Stimulated activated effector memory CD8-positive, alpha-beta T cell treated with anti-CD3 and anti-CD28 coated beads, Interleukin-12 subunit alpha, Interleukin-12 subunit beta, amount 100 ng/mL, for 72 hours (primary cell): Measurements from ENCODE around the gene SLC26A8.
A peak's percentile ranks its signal among the peaks of the same experiment; 100 is the strongest.
"Not testable (repeated sequence)": the region's sequence is repeated elsewhere in the genome, so short reads cannot be mapped to it uniquely, and the experiment has no call there.

Experiments
- ATAC-seq: fragments of 150-1000 bp; cut with Tn5 transposase; 2 replicates; pipeline ENCODE4 v1.10.0; 2021
- DNase-seq, 2 donors: peaks; one replicate each; pipeline ENCODE4 v3.0.0; 2021 to 2022; ENCODE audit warnings: low spot score in 2 of 2
- H3K27ac Mint-ChIP-seq: one replicate; pipeline ENCODE4 v1.8.0; 2022; ENCODE audit warnings: mild to moderate bottlenecking, mixed read lengths
- H3K36me3 Mint-ChIP-seq: one replicate; pipeline ENCODE4 v1.8.0; 2022; ENCODE audit warnings: mild to moderate bottlenecking, mixed read lengths
- H3K4me1 Mint-ChIP-seq: one replicate; pipeline ENCODE4 v1.8.0; 2022; ENCODE audit warnings: mixed read lengths
- H3K4me3 Mint-ChIP-seq: one replicate; pipeline ENCODE4 v1.8.0; 2022; ENCODE audit warnings: mild to moderate bottlenecking, mixed read lengths
- H3K9me3 Mint-ChIP-seq: one replicate; pipeline ENCODE4 v1.8.0; 2022; ENCODE audit warnings: mixed read lengths

Gene SLC26A8

DNA sequence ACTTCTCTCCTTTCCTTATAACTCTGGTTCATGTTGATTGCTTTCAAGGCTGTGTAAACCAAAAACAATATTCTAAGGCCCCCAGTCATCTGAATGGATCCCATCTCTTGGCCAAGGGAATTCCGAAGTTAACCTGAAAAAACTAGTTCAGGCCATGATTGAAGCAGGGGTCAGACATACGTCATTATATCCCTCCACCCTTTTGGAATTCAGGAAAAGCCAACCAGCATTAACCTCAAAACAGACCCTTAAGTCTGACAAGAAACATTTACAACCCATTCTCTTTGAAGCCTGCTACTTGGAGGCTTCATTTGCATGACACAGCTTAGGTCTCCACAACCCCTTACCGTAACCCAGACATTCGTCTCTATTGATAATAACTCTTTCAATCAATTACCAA is 39.7 kb downstream of the SLC26A8 start:
- H3K4me3 Mint-ChIP-seq, result no peak overlapping the region
- no peaks in the 10 kb centered on the region for H3K36me3 Mint-ChIP-seq
- ATAC-seq (no peak), DNase-seq (no peak)
- H3K9me3 Mint-ChIP-seq, result no peaks in the 10 kb centered on the region
- H3K4me1 Mint-ChIP-seq, result no peaks in the 10 kb centered on the region
- no peak overlapping the region for H3K27ac Mint-ChIP-seq

DNA sequence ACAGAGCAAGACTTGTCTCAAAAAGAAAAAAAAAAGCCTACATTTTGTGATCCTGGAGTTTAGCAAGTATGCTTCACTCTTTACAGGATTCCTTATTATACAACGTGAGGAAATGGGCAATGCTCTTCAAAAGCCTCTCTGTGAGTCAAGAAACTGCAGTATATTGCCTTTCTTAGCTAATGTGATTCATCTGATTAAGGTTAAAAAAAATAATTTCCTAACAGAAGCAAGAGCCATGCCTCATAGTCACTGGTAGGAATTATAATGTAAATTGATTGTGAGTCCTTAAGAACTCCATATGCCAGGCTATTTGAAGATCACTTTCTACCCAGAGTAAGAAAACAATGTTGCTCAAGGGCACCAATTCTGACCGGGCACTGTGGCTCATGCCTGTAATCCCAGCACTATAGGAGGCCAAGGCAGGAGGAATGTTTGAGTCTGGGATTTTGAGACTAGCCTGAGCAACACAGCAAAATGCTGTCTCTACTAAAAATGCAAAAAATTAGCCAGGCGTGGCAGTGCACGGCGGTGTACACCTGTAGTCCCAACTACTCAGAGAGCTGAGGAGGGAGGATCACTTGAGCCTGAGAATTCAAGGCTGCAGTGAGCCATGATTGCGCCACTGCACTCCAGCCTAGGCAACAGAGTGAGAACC is 43.3 kb downstream of the SLC26A8 start:
- DNase-seq (no peak), ATAC-seq (no peak)
- no peaks in the 10 kb centered on the region for H3K4me1 Mint-ChIP-seq
- H3K4me3 Mint-ChIP-seq, result no peak overlapping the region
- H3K36me3 Mint-ChIP-seq, result no peaks in the 10 kb centered on the region
- no peak overlapping the region for H3K27ac Mint-ChIP-seq
- H3K9me3 Mint-ChIP-seq, result no peaks in the 10 kb centered on the region

DNA sequence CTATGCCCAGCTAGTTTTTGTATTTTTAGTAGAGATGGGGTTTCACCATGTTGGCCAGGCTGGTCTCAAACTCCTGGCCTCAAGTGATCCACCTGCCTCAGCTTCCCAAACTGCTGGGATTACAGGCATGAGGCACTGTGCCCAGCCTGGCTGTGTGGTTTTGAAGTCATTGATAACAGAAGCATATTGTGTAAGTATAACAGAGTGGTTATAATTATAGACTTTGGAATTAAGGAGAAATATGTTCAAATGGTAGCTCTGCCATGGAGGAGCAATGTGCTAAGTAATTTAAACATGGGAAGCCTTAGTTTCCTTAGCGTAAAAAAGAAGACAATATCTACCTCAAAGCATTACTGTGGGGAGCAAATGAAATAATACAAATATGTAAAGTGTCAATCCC is 44.3 kb downstream of the SLC26A8 start:
- not testable (repeated sequence) for H3K27ac Mint-ChIP-seq, ATAC-seq, H3K4me3 Mint-ChIP-seq, DNase-seq, H3K4me1 Mint-ChIP-seq, H3K36me3 Mint-ChIP-seq, H3K9me3 Mint-ChIP-seq

DNA sequence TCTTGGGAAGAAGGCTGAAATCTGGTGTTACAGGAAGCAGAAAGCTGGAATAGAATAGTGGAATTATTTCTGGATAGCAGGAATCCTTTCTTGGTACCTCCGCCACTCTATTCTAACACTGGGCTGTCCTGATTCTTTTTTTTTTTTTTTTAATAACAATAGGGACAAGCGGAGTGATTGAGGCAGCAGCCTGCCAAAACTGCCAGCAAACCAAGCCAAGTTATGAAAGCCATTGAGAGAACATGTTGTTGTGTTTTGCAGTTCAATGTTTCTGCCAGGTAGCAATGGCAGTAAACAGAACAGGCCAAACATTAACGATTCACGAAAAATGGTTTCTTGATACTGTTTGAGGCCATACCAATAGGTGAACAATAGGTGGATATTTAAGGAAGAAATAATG is 47.1 kb downstream of the SLC26A8 start:
- no peak for ATAC-seq
- no peaks in the 10 kb centered on the region for H3K9me3 Mint-ChIP-seq
- no peak overlapping the region for H3K27ac Mint-ChIP-seq
- H3K4me3 Mint-ChIP-seq, result no peak overlapping the region
- H3K36me3 Mint-ChIP-seq, result no peaks in the 10 kb centered on the region
- H3K4me1 Mint-ChIP-seq, result peaks cover 7% of the 10 kb centered on the region
- no peak for DNase-seq

DNA sequence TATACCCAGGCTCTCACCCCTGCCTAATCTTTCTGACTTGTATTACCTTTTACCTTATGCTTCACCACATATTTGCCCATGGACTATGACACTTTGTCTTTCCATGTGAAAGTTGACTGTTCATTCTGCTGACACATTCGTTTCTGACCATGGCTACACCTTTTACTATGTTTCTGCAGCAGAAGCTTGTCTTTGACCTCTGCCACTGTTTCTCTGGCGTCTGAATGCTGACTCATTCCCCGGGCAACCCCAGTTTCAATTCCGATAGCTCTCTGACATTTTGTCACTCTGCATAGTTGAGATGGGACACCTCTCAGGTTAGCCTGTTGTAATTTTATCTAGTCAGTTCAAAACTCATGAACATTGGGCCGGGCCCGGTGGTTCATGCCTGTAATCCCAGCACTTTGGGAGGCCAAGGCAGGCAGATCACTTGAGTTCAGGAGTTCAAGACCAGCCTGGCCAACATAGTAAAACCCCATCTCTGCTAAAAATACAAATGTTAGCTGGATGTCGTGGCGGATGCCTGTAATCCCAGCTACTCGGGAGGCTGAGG is 50.7 kb downstream of the SLC26A8 start:
- Mint-ChIP-seq H3K4me1 (peaks cover 7% of the 10 kb centered on the region), H3K27ac (no peak overlapping the region), H3K36me3 (no peaks in the 10 kb centered on the region), H3K9me3 (no peaks in the 10 kb centered on the region), H3K4me3 (no peak overlapping the region)
- DNase-seq (peak; percentile 12 to 75), ATAC-seq (peak; percentile 98)

DNA sequence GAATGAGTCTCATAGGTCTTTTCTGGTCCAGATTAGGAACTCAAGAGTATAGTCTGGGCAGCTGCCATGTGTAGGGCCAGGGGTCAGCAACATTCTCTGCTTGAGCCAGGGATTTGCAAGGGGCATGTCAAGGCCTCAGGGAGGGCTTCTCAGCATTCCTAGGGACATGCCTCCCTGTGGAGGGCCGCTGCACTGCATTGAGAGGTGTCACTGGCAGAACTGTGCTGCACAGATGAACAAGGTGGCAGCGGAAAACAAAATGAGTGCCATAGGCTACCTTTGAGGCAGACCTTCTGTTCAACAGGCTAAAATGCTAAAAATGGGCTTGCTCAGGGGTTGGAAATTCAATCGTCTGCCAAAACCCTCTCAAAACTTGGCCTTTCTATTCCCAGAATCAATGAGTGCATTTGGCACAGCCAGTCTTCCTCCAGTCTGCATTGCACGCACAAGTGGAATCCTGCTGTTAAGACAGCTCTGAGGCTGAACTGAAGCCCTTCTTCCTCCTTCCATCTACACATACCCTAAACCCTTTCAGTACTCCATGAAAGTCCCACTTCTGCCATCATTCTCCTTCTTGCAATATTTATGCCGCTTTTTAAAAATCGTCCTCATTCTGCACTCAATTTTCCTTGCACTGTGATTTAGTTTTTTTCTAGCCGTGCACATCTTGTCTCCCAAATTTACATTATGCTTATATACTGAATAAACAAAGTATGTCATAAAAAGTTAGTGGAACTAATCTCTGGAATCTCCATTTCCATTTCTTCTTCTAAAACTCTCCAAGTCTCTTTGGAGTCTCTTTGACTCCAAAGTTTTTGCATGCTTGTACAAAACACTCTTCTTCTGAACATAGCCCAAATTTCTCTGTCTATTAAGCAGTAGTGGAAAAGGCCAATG is 51.7 kb downstream of the SLC26A8 start:
- Mint-ChIP-seq H3K36me3 (no peaks in the 10 kb centered on the region), H3K9me3 (no peaks in the 10 kb centered on the region), H3K4me1 (peaks cover 7% of the 10 kb centered on the region), H3K4me3 (no peak overlapping the region), H3K27ac (no peak overlapping the region)
- DNase-seq, result no peak
- no peak for ATAC-seq

DNA sequence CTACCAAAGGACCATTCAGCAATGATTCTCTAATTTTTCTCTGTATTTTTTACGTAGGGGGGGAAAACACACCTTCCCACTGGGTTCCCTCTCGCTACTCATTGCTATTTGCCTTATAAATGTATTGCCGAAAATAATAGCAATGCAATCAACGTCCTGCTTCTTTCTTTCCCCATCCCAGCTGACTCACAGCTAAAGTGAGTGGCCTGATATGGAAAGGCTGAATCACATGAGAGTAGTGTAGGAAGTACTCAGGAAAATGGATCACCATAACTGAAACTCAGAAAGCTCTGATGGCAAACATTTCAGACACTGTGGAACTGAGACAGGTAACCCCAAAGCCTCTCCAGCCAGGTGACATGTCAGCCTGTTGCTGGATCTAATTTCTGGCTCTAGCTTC is 54.3 kb downstream of the SLC26A8 start:
- ATAC-seq (no peak), DNase-seq (no peak)
- H3K9me3 Mint-ChIP-seq, result no peaks in the 10 kb centered on the region
- H3K27ac Mint-ChIP-seq, result no peak overlapping the region
- no peak overlapping the region for H3K4me3 Mint-ChIP-seq
- peaks cover 7% of the 10 kb centered on the region for H3K4me1 Mint-ChIP-seq
- H3K36me3 Mint-ChIP-seq, result no peaks in the 10 kb centered on the region

DNA sequence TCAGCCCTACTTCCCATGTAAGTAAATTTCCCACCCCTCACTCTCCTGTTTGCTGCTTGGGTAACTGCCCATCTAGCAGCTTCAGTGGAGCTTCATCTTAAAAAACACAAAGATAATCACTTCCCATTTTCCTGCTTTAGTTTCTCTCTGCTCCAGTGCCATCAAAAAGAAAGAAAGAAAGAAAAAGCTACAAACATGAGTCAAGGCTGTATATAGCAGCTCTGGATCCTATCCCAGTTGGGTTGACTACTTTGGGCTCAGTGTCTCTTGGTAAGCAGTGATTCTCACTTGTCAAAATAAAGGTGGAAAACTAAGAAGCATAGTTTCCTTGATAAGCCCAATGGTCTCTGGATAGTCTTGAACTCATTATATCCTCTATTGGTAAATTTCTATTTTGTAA is 54.8 kb downstream of the SLC26A8 start:
- Mint-ChIP-seq H3K4me1 (peaks cover 7% of the 10 kb centered on the region), H3K36me3 (no peaks in the 10 kb centered on the region), H3K27ac (no peak overlapping the region), H3K4me3 (no peak overlapping the region), H3K9me3 (no peaks in the 10 kb centered on the region)
- DNase-seq (no peak), ATAC-seq (no peak)

DNA sequence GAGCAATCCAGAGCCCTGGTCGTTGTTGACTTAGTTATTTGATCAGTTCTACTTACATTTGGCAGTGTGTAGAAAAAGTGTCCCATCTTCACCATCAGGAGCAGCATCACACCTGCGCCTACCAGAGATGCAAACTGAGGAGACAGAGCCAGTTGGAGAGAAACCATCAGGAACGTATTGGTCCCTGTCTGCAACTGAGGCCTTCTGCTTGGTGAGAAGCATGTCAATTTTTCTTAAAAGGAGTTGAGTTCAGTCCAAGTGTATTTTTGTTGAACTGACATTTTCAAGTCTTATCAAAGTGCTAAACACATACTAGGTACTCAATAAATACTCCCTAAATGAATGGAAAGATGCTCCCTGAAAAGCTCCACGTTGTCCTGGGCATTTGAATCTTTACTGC is 55.6 kb downstream of the SLC26A8 start:
- Mint-ChIP-seq H3K9me3 (no peaks in the 10 kb centered on the region), H3K4me1 (peaks cover 5% of the 10 kb centered on the region), H3K4me3 (no peak overlapping the region), H3K27ac (no peak overlapping the region), H3K36me3 (no peaks in the 10 kb centered on the region)
- ATAC-seq (no peak), DNase-seq (no peak)

DNA sequence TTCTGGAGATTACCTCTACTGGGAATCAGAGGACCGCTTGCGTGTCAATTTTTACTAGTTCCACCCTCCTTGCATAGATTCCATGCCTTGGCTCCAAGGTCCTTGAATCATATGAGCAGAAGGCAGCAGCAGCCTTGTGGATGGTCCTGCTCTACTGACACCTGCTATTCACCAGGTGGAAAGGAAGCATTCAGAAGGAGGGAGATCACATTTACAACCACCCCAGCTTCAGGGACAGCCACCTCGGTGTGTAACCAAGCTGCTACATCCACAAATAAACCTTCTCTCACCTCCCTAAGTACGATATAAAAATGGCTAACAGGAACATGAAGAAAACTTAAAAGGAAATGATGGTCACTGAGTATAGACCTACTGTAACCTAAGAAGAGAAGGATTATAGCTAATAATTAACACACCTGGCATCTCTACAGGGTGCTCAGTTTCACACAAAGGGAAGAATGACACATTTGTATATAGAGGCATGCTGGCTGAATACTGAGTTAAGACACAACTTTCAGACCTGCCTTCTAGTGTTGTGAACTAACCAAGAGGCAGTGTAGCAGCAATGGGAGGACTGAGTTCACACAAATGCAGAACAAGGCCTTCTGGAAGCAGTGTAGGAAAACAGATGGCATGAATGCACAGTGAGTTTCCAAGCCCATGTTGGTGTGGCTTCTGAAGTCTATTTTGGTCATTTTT is 57.2 kb downstream of the SLC26A8 start:
- Mint-ChIP-seq H3K9me3 (no peaks in the 10 kb centered on the region), H3K4me3 (no peak overlapping the region), H3K4me1 (no peaks in the 10 kb centered on the region), H3K27ac (no peak overlapping the region), H3K36me3 (no peaks in the 10 kb centered on the region)
- DNase-seq (no peak), ATAC-seq (no peak)

DNA sequence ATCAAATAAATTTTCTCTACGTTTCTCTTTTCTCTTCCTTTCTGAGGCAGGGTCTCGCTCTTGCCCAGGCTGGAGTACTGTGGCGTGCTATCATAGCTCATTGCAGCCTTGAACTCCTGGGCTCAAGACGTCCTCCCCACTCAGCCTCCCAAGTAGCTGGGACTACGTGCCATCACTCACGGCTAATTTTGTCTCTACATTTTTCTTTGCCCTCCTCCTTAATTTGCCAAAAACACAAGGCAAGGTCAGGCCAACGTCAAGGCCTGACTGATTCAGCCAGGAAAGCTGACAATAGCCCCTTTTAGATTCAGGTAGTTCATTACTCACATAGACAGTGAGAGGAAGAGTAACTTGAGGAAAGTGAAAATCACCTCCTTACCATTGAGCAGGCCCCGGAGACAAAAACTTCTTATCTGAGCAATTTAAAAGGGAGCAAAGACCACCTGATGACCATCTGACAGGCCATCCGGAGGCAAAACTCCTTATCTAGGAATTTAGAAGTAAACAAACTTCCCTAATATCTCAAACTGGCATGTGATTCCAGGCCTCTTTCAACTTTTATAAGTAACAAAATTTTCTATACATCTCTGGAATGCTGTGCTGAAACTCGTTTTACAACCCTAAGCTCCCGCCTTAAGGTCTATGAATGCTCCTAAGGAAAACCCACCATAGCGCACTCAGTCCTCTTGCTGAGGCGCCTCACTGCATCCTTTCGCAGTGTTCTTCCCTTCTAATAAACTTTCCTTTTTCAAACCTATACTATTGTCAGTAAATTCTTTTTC is 61.5 kb downstream of the SLC26A8 start:
- no peaks in the 10 kb centered on the region for H3K9me3 Mint-ChIP-seq
- no peaks in the 10 kb centered on the region for H3K4me1 Mint-ChIP-seq
- no peaks in the 10 kb centered on the region for H3K36me3 Mint-ChIP-seq
- H3K4me3 Mint-ChIP-seq, result no peak overlapping the region
- no peak for ATAC-seq
- no peak for DNase-seq
- no peak overlapping the region for H3K27ac Mint-ChIP-seq

DNA sequence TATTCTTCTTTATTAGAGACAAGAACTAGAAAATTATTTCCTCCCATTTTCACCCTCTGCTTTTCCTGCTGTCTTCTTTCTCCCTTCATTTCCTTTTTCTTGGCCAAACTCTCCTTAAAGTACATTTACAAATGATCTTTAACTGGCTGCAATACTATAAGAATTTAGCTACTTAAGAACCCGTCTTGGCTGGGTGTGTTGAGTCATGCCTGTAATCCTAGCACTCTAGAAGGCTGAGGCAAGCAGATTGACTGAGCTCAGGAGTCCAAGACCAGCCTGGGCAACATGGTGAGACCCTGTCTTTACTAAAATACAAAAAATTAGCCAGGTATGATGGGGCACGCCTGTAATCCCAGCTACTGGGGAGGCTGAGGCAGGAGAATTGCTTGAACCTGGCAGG is 64.3 kb downstream of the SLC26A8 start:
- Mint-ChIP-seq H3K4me1 (no peaks in the 10 kb centered on the region), H3K36me3 (no peaks in the 10 kb centered on the region), H3K27ac (no peak overlapping the region), H3K4me3 (no peak overlapping the region), H3K9me3 (no peaks in the 10 kb centered on the region)
- no peak for DNase-seq
- ATAC-seq, result no peak

DNA sequence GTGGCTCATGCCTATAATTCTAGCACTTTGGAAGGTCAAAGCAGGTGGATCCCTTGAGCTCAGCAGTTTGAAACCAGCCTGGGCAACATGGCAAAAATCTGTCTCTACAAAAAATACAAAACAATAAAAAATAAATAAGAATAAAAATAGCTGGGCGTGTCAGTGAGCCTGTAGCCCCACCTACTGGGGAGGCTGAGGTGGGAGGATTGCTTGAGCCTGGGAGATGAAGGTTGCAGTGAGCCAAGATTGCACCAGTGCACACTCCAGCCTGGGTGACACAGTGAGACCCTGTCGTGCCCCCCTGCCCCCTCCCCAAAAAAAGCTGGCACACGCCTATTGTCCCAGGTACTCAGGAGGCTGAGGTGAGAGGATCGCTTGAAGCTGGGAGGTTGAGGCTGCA is 68.5 kb downstream of the SLC26A8 start:
- no peaks in the 10 kb centered on the region for H3K9me3 Mint-ChIP-seq
- no peak overlapping the region for H3K27ac Mint-ChIP-seq
- H3K36me3 Mint-ChIP-seq, result no peaks in the 10 kb centered on the region
- DNase-seq, result no peak
- ATAC-seq, result no peak
- no peak overlapping the region for H3K4me3 Mint-ChIP-seq
- H3K4me1 Mint-ChIP-seq, result peaks cover 10% of the 10 kb centered on the region

DNA sequence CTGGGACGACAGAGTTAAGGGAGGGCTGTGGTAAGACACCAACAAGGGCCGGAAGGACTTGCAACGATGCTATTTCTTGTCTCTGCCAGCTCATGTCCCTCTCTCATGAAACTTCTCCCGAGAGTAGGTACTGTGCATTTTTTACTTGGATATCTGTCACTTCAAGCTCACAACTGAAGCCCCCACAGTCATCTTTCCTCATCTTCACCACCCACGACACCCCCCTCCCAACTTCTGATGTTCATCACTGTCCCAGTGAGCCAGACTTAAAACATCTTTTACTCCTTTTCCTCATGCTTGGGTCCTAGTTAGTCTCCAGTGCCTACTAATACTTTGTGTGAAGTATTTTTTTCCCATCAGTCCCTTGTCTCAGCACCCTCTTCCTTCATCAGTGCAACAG is 68.9 kb downstream of the SLC26A8 start:
- ATAC-seq, result no peak
- no peaks in the 10 kb centered on the region for H3K9me3 Mint-ChIP-seq

DNA sequence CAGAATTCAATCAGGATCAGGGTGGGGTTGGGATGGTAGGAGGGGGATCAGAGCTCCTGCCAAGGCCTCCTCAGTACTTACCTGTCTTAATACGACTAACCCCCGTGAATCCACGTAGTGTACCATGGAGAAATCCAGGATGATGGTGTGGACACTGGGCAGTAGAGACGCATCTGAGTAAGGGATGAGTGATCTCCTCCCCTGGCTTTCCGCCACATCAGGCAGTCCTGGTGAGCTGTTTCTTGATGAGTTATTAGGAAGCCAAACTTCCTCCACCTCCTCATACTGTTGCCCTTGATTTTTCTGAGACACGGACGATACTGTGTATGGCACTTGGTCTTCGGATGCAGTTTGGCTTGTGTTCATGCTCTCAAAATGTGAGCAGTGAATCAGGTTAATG is 69.4 kb downstream of the SLC26A8 start:
- ATAC-seq (no peak), DNase-seq (no peak)
- H3K4me1 Mint-ChIP-seq, result peaks cover 10% of the 10 kb centered on the region
- no peak overlapping the region for H3K27ac Mint-ChIP-seq
- no peak overlapping the region for H3K4me3 Mint-ChIP-seq
- H3K9me3 Mint-ChIP-seq, result no peaks in the 10 kb centered on the region
- H3K36me3 Mint-ChIP-seq, result no peaks in the 10 kb centered on the region

More for the DNA sequence above, 68.9 kb downstream of the SLC26A8 start:
- no peak overlapping the region for H3K4me3 Mint-ChIP-seq
- peaks cover 10% of the 10 kb centered on the region for H3K4me1 Mint-ChIP-seq
- no peak for DNase-seq
- H3K27ac Mint-ChIP-seq, result no peak overlapping the region
- H3K36me3 Mint-ChIP-seq, result no peaks in the 10 kb centered on the region
